GM18511 (cell line): ENCODE results near the gene PATJ.
A peak's percentile ranks its signal among the peaks of the same experiment; 100 is the strongest.
"Not testable (repeated sequence)": the region's sequence is repeated elsewhere in the genome, so short reads cannot be mapped to it uniquely, and the experiment has no call there.

Experiments used
- ATAC-seq: cut with Tn5 transposase; IDR thresholded peaks from one replicate; pipeline ENCODE4 v1.9.1; 2021; ENCODE audit warnings: mild to moderate bottlenecking, moderate library complexity; ENCODE audit not compliant: unreplicated experiment

Gene PATJ

GRCh38 chr1:61816191-61816590 lies 73.9 kb downstream of the PATJ start:
- no peak for ATAC-seq

GRCh38 chr1:61818992-61819391 lies 76.7 kb downstream of the PATJ start:
- ATAC-seq: no peak

GRCh38 chr1:61819421-61819820 lies 77.1 kb downstream of the PATJ start:
- no peak for ATAC-seq

GRCh38 chr1:61825393-61825792 lies 83.1 kb downstream of the PATJ start:
- ATAC-seq: no peak

- no peak for ATAC-seq
Measured at GRCh38 chr1:61828805-61829204, 86.5 kb downstream of the PATJ start.

- no peak for ATAC-seq
Measured at GRCh38 chr1:61836649-61837048, 94.4 kb downstream of the PATJ start.

- not testable (repeated sequence) for ATAC-seq
Measured at GRCh38 chr1:61837607-61838006, 95.3 kb downstream of the PATJ start.

- no peak for ATAC-seq
Measured at GRCh38 chr1:61839679-61840078, 97.4 kb downstream of the PATJ start.

GRCh38 chr1:61842036-61842435 lies 99.8 kb downstream of the PATJ start:
- ATAC-seq: no peak

- ATAC-seq: no peak
Measured at GRCh38 chr1:61842863-61843514, 100.7 kb downstream of the PATJ start.

GRCh38 chr1:61844006-61844405 lies 101.7 kb downstream of the PATJ start:
- no peak for ATAC-seq

GRCh38 chr1:61844664-61845063 lies 102.4 kb downstream of the PATJ start:
- not testable (repeated sequence) for ATAC-seq

- ATAC-seq: no peak
Measured at GRCh38 chr1:61851235-61851634, 109.0 kb downstream of the PATJ start.

GRCh38 chr1:61851849-61852669 lies 109.8 kb downstream of the PATJ start:
- ATAC-seq: peak; percentile 68

GRCh38 chr1:61852670-61853015 lies 110.4 kb downstream of the PATJ start:
- no peak for ATAC-seq

- no peak for ATAC-seq
Measured at GRCh38 chr1:61853583-61853982, 111.3 kb downstream of the PATJ start.

- no peak for ATAC-seq
Measured at GRCh38 chr1:61864489-61864888, 122.2 kb downstream of the PATJ start.

GRCh38 chr1:61865646-61866220 lies 123.5 kb downstream of the PATJ start:
- ATAC-seq: no peak

GRCh38 chr1:61869691-61870109 lies 127.4 kb downstream of the PATJ start:
- no peak for ATAC-seq

- no peak for ATAC-seq
Measured at GRCh38 chr1:61872206-61872605, 129.9 kb downstream of the PATJ start.

- no peak for ATAC-seq
Measured at GRCh38 chr1:61873581-61873980, 131.3 kb downstream of the PATJ start.

GRCh38 chr1:61873994-61874393 lies 131.7 kb downstream of the PATJ start:
- ATAC-seq: no peak
